Measurements from ENCODE around the gene WDR18. TPM values are rescaled to one million over a fixed set of nuclear protein-coding genes. Genes with fewer than 3 reads are reported as not detected.

WDR18 gene
- total and polyA plus RNA-seq, 4 donors: 36.6 to 60.2 (median 45.7) TPM

GRCh38 chr19:939922-940321, 44.2 kb upstream of the WDR18 start:
- H3K9ac ChIP-seq (ENCODE audit: insufficient read depth in 1 of 2, low read length in 2 of 2): peak overlapping the region in 1 of 2 donors; percentile 9
- peaks cover 0 to 20% (median 8%) of the 10 kb centered on the region in 4 donors for H3K36me3 ChIP-seq (ENCODE audit: control insufficient read depth in 4 of 4, insufficient read depth in 4 of 4, low read length in 4 of 4)
- 96 to 97% methylated on average over 7 of the region's 7 CpGs for WGBS, 2 donors
- no peaks in the 10 kb centered on the region for H3K27me3 ChIP-seq (ENCODE audit: control insufficient read depth in 3 of 3, insufficient read depth in 3 of 3, low read length in 2 of 3)
- ATAC-seq (ENCODE audit: insufficient read depth, low FRiP score) (no peak), DNase-seq (no peak)
- H3K4me3 ChIP-seq: no peak overlapping the region
- TF ChIP-seq CTCF (IDR thresholded peaks at IDR 0.05; ENCODE audit: control extremely low read depth, extremely low read depth): no peak
- peaks cover 0 to 2% (median 0%) of the 10 kb centered on the region in 4 donors for H3K9me3 ChIP-seq (ENCODE audit: control insufficient read depth in 4 of 4, insufficient read depth in 3 of 4, low read length in 3 of 4)
- H3K4me1 ChIP-seq (ENCODE audit: control insufficient read depth in 5 of 5, insufficient read depth in 5 of 5, low read length in 5 of 5): peaks cover 0 to 31% (median 20%) of the 10 kb centered on the region in 5 donors
- H3K27ac ChIP-seq (ENCODE audit: low read depth in 1 of 2, low read length in 1 of 2): peak overlapping the region in 1 of 2 donors; percentile 85

GRCh38 chr19:940591-941291, 43.4 kb upstream of the WDR18 start:
- H3K9ac ChIP-seq (ENCODE audit: insufficient read depth in 1 of 2, low read length in 2 of 2): peak overlapping the region in 1 of 2 donors; percentile 9
- no peak overlapping the region for H3K4me3 ChIP-seq
- WGBS, 2 donors: 4 to 8% methylated on average over 41 to 64 of the region's 64 CpGs
- DNase-seq (peak in 2 of 3 donors; percentile 48 to 70), ATAC-seq (ENCODE audit: insufficient read depth, low FRiP score) (peak; percentile 85)
- H3K27ac ChIP-seq (ENCODE audit: low read depth in 1 of 2, low read length in 1 of 2): peak overlapping the region; percentile 73 to 85
- H3K27me3 ChIP-seq (ENCODE audit: control insufficient read depth in 3 of 3, insufficient read depth in 3 of 3, low read length in 2 of 3): no peaks in the 10 kb centered on the region
- TF ChIP-seq CTCF (IDR thresholded peaks at IDR 0.05; ENCODE audit: control extremely low read depth, extremely low read depth): no peak
- peaks cover 0 to 33% (median 16%) of the 10 kb centered on the region in 5 donors for H3K4me1 ChIP-seq (ENCODE audit: control insufficient read depth in 5 of 5, insufficient read depth in 5 of 5, low read length in 5 of 5)
- peaks cover 0 to 20% (median 8%) of the 10 kb centered on the region in 4 donors for H3K36me3 ChIP-seq (ENCODE audit: control insufficient read depth in 4 of 4, insufficient read depth in 4 of 4, low read length in 4 of 4)
- peaks cover 0 to 2% (median 0%) of the 10 kb centered on the region in 4 donors for H3K9me3 ChIP-seq (ENCODE audit: control insufficient read depth in 4 of 4, insufficient read depth in 3 of 4, low read length in 3 of 4)

GRCh38 chr19:941292-942132, 42.6 kb upstream of the WDR18 start:
- 63 to 73% methylated on average over 44 to 45 of the region's 45 CpGs for WGBS, 2 donors
- Histone ChIP-seq H3K36me3 (ENCODE audit: control insufficient read depth in 4 of 4, insufficient read depth in 4 of 4, low read length in 4 of 4) (peaks cover 0 to 20% (median 8%) of the 10 kb centered on the region in 4 donors), H3K27ac (ENCODE audit: low read depth in 1 of 2, low read length in 1 of 2) (peak overlapping the region in 1 of 2 donors; percentile 85), H3K27me3 (ENCODE audit: control insufficient read depth in 3 of 3, insufficient read depth in 3 of 3, low read length in 2 of 3) (no peaks in the 10 kb centered on the region), H3K4me1 (ENCODE audit: control insufficient read depth in 5 of 5, insufficient read depth in 5 of 5, low read length in 5 of 5) (peaks cover 0 to 35% (median 16%) of the 10 kb centered on the region in 5 donors), H3K9ac (ENCODE audit: insufficient read depth in 1 of 2, low read length in 2 of 2) (no peak overlapping the region), H3K4me3 (no peak overlapping the region), H3K9me3 (ENCODE audit: control insufficient read depth in 4 of 4, insufficient read depth in 3 of 4, low read length in 3 of 4) (peaks cover 0 to 2% (median 0%) of the 10 kb centered on the region in 4 donors)
- TF ChIP-seq CTCF (IDR thresholded peaks at IDR 0.05; ENCODE audit: control extremely low read depth, extremely low read depth): no peak
- ATAC-seq (ENCODE audit: insufficient read depth, low FRiP score) (no peak), DNase-seq (no peak)

All from lung (tissue), 12 donors.